SU-DHL-6 (cell line): ENCODE data around the gene DRAP1.

Experiments used
- H2AFZ ChIP-seq: fragments of 200-600 bp; sonication (generic); 2 replicates; pipeline ENCODE4 v1.6.1; 2014; ENCODE audit warnings: low read depth, mild to moderate bottlenecking, moderate library complexity, mixed read lengths, antibody characterized with exemption, low read length; ENCODE audit not compliant: severe bottlenecking
- H3F3A ChIP-seq: fragments of 200-600 bp; shearing (Covaris generic); 2 replicates; pipeline ENCODE4 v1.6.0; 2016; ENCODE audit warnings: antibody characterized with exemption, mild to moderate bottlenecking; ENCODE audit not compliant: insufficient read depth
- H3K27ac ChIP-seq: fragments of 200-600 bp; sonication (generic); 2 replicates; pipeline ENCODE4 v1.5.1; 2016; ENCODE audit warnings: low read depth, mild to moderate bottlenecking, low read length, moderate library complexity, mixed read lengths
- H3K27me3 ChIP-seq: fragments of 200-600 bp; sonication (generic), shearing (Covaris generic); 2 replicates; pipeline ENCODE4 v1.6.0; 2014; ENCODE audit warnings: mild to moderate bottlenecking, low read length
- H3K36me3 ChIP-seq: fragments of 200-600 bp; sonication (generic); 2 replicates; pipeline ENCODE4 v1.6.1; 2014; ENCODE audit warnings: mild to moderate bottlenecking, low read length, mixed read lengths
- H3K4me2 ChIP-seq: fragments of 300-600, 200-600 bp; shearing (Covaris generic), sonication (generic); 2 replicates; pipeline ENCODE4 v1.6.0; 2014; ENCODE audit warnings: low read length, low read depth, mild to moderate bottlenecking; ENCODE audit not compliant: poor library complexity, severe bottlenecking
- H3K4me3 ChIP-seq: fragments of 200-600 bp; sonication (generic); 2 replicates; pipeline ENCODE4 v1.5.1; 2014; ENCODE audit warnings: antibody characterized with exemption, low read length, mild to moderate bottlenecking, mixed read lengths; ENCODE audit not compliant: insufficient read depth, poor library complexity, severe bottlenecking
- H3K79me2 ChIP-seq: fragments of 200-600 bp; sonication (generic); 2 replicates; pipeline ENCODE4 v1.6.1; 2014; ENCODE audit warnings: mild to moderate bottlenecking, low read length, moderate library complexity; ENCODE audit not compliant: insufficient read depth
- H3K9ac ChIP-seq: fragments of 200-600 bp; sonication (generic); 2 replicates; pipeline ENCODE4 v1.7.0; 2014; ENCODE audit warnings: mild to moderate bottlenecking, low read length
- H3K9me2 ChIP-seq: fragments of 200-600 bp; sonication (generic); replicated peaks from 2 replicates; pipeline ENCODE4 v1.6.1; 2014; ENCODE audit warnings: low read length; ENCODE audit not compliant: insufficient read depth
- H3K9me3 ChIP-seq: fragments of 200-600 bp; sonication (generic); 2 replicates; pipeline ENCODE4 v1.6.1; 2014; ENCODE audit warnings: low read length, mixed read lengths; ENCODE audit not compliant: insufficient read depth
- H4K20me1 ChIP-seq: fragments of 200-600 bp; sonication (generic); 2 replicates; pipeline ENCODE4 v1.6.1; 2014; ENCODE audit warnings: low read depth, mild to moderate bottlenecking, antibody characterized with exemption, low read length, moderate library complexity, mixed read lengths
- EZH2phosphoT487 ChIP-seq: fragments of 200-600 bp; sonication (generic), shearing (Covaris generic); conservative IDR thresholded peaks from 2 replicates; pipeline ENCODE4 v1.6.1; 2018; ENCODE audit warnings: mild to moderate bottlenecking, antibody characterized with exemption, low read length, moderate library complexity, mixed read lengths
- TF ChIP-seq, protein P1 (sequence below): fragments of 200-600 bp; sonication (generic); IDR thresholded peaks from one replicate; pipeline ENCODE4 v1.5.1; 2017; ENCODE audit warnings: antibody characterized with exemption, mild to moderate bottlenecking, low read length, moderate library complexity; ENCODE audit not compliant: insufficient read depth, poor library complexity, severe bottlenecking

The DRAP1 gene

DNA sequence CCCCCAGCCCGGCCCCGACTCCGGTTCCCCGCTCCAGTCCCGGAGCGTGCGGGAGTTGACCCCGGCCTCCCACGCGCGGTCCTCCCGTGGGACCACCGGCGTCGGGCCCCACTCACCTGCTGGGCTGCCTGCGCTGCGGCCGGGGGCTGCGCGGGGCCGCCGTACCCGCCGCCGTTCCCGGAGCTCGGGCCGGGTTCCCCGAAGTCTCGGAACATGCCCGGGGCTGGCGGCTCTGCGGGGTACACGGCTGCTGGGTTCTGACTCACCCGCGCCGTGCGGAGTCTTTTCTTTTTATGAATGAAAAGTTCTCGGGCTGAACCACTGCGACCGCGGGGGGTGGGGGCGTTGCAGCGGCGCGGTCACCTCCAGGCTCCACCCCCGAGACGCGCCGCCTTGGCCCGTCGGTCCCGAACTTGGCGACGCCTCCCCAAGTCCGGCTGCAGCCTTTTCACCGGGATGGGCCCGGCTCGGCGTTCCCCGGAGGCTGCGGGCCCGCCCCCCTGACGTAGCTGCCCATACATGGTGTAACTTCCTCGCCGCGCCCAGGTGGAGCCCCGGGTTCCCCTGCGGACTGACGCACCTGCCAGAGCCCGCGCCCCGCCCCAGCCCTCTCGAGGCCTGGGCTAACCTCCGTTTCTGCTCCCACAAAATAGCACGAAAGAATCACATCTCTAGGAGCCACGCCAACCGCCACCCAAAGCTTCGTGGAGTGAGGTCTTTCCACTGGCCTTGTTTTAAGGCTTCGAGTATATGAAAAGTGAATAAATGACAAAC lies 18.9 kb upstream of the DRAP1 start, which contains the start of gene FOSL1:
TSS of gene FOSL1 (minus strand) at position 264 of the 774 bp plus-strand sequence. CDS start at position 215, 49 bp downstream.
- H4K20me1 ChIP-seq, result no peaks in the 10 kb centered on the region
- 0 out of 2 replicates have a peak within 1 kb of the TSS, but pooled peaks have one; percentile 6 for H3K9ac ChIP-seq
- peak within 1 kb of the TSS; percentile 23 for H2AFZ ChIP-seq
- no peaks in the 10 kb centered on the region for H3K36me3 ChIP-seq
- H3K27ac ChIP-seq, result no peak within 1 kb of the TSS
- no peaks in the 10 kb centered on the region for H3K9me2 ChIP-seq
- H3K9me3 ChIP-seq, result no peaks in the 10 kb centered on the region
- H3K4me3 ChIP-seq, result peak within 1 kb of the TSS; percentile 40
- no peaks in the 10 kb centered on the region for H3F3A ChIP-seq
- H3K79me2 ChIP-seq, result no peaks in the 10 kb centered on the region
- H3K27me3 ChIP-seq, result no peaks in the 10 kb centered on the region
- TF ChIP-seq, protein P1, sequence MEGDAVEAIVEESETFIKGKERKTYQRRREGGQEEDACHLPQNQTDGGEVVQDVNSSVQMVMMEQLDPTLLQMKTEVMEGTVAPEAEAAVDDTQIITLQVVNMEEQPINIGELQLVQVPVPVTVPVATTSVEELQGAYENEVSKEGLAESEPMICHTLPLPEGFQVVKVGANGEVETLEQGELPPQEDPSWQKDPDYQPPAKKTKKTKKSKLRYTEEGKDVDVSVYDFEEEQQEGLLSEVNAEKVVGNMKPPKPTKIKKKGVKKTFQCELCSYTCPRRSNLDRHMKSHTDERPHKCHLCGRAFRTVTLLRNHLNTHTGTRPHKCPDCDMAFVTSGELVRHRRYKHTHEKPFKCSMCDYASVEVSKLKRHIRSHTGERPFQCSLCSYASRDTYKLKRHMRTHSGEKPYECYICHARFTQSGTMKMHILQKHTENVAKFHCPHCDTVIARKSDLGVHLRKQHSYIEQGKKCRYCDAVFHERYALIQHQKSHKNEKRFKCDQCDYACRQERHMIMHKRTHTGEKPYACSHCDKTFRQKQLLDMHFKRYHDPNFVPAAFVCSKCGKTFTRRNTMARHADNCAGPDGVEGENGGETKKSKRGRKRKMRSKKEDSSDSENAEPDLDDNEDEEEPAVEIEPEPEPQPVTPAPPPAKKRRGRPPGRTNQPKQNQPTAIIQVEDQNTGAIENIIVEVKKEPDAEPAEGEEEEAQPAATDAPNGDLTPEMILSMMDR, result no peak
- no peak for TF ChIP-seq EZH2phosphoT487
- peak within 1 kb of the TSS; percentile 53 for H3K4me2 ChIP-seq

DNA sequence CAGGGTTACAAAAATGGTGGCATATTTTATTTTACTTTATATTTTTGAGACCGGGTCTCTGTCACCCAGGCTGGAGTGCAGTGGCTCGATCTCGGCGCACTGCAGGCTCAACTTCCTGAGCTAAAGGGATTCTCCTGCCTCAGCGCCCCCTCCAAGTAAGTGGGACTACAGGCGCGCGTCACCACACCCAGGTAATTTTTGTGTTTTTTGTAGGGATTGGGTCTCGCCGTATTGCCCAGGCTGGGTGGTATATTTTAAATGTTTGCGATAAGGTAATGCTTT lies 18.4 kb upstream of the DRAP1 start:
- H3K36me3 ChIP-seq, result no peaks in the 10 kb centered on the region
- H3K4me2 ChIP-seq, result peak overlapping the region; percentile 53
- H3K4me3 ChIP-seq, result no peak overlapping the region
- no peaks in the 10 kb centered on the region for H3F3A ChIP-seq
- TF ChIP-seq, protein P1, result no peak
- no peak for TF ChIP-seq EZH2phosphoT487
- no peaks in the 10 kb centered on the region for H3K79me2 ChIP-seq
- H3K9ac ChIP-seq, result no peak overlapping the region
- H3K9me3 ChIP-seq, result no peaks in the 10 kb centered on the region
- no peaks in the 10 kb centered on the region for H3K27me3 ChIP-seq
- H2AFZ ChIP-seq, result no peak overlapping the region
- no peaks in the 10 kb centered on the region for H3K9me2 ChIP-seq
- H3K27ac ChIP-seq, result no peak overlapping the region
- H4K20me1 ChIP-seq, result no peaks in the 10 kb centered on the region

DNA sequence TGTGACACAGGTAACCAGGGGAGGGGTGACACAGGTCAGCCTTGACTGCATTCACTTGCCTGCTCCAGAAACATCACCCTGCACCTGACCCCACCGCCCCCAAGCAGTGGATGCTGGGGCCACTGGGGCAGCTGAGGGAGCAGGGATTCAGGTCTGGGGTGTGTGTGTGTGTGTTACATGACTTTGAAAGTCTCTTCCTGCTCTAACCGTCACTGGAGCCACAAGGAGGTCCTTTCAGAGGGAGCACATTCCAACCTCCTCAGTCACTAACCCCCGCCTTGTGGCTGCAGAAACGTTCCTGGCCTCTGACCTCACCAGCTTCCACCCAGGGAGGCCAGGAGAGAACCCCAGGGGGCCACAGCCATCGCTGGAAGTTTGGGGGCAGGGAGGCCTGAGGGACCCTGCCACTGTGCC lies 16.2 kb upstream of the DRAP1 start:
- no peak overlapping the region for H2AFZ ChIP-seq
- H4K20me1 ChIP-seq, result no peaks in the 10 kb centered on the region
- no peak overlapping the region for H3K4me2 ChIP-seq
- TF ChIP-seq EZH2phosphoT487, result no peak
- TF ChIP-seq, protein P1, result no peak
- H3K9me2 ChIP-seq, result no peaks in the 10 kb centered on the region
- H3K9ac ChIP-seq, result no peak overlapping the region
- no peaks in the 10 kb centered on the region for H3K79me2 ChIP-seq
- no peaks in the 10 kb centered on the region for H3F3A ChIP-seq
- no peaks in the 10 kb centered on the region for H3K27me3 ChIP-seq
- H3K4me3 ChIP-seq, result no peak overlapping the region
- H3K36me3 ChIP-seq, result no peaks in the 10 kb centered on the region
- no peaks in the 10 kb centered on the region for H3K9me3 ChIP-seq
- H3K27ac ChIP-seq, result no peak overlapping the region
